SK-N-SH treated with all-trans-retinoic acid at 6 μM for 48 hours (cell line): ENCODE results near the gene CHST11.

ENCODE experiments used
- ARNTL ChIP-seq: fragments of 450-650 bp; formaldehyde crosslinking; IDR thresholded peaks from 2 replicates; pipeline ENCODE4 v1.5.0; 2020; ENCODE audit warnings: low read depth, mild to moderate bottlenecking, moderate library complexity, borderline replicate concordance
- BACH2 ChIP-seq: fragments of 250-450 bp; sonication (Bioruptor Pico); IDR thresholded peaks from 2 replicates; pipeline ENCODE4 v1.9.0; 2021; ENCODE audit warnings: mild to moderate bottlenecking, borderline replicate concordance
- CREB5 ChIP-seq: fragments of 250-450 bp; sonication (Bioruptor Pico); IDR thresholded peaks from 2 replicates; pipeline ENCODE4 v1.5.1; 2020; ENCODE audit warnings: low read depth, mild to moderate bottlenecking, moderate library complexity
- ESRRG ChIP-seq: fragments of 250-450 bp; sonication (Bioruptor Pico); IDR thresholded peaks from 2 replicates; pipeline ENCODE4 v1.6.1; 2021; ENCODE audit warnings: mild to moderate bottlenecking
- GLIS3 ChIP-seq: fragments of 250-450 bp; sonication (Bioruptor Pico); IDR thresholded peaks from 2 replicates; pipeline ENCODE4 v1.5.0; 2020; ENCODE audit warnings: mild to moderate bottlenecking, moderate library complexity
- RARB ChIP-seq: fragments of 250-450 bp; sonication (Bioruptor Pico); IDR thresholded peaks from 2 replicates; pipeline ENCODE4 v1.8.0; 2021; ENCODE audit warnings: mild to moderate bottlenecking, moderate library complexity
- TSHZ2 ChIP-seq: fragments of 250-450 bp; sonication (Bioruptor Pico); IDR thresholded peaks from 2 replicates; pipeline ENCODE4 v1.5.0; 2020; ENCODE audit warnings: mild to moderate bottlenecking, moderate library complexity
- ZNF70 ChIP-seq: fragments of 450-650 bp; formaldehyde crosslinking; IDR thresholded peaks from 2 replicates; pipeline ENCODE4 v1.5.0; 2020; ENCODE audit warnings: mild to moderate bottlenecking, moderate library complexity
- ZNF8 ChIP-seq: fragments of 450-650 bp; formaldehyde crosslinking; IDR thresholded peaks from 2 replicates; pipeline ENCODE4 v1.5.0; 2020; ENCODE audit warnings: mild to moderate bottlenecking, moderate library complexity

DNA sequence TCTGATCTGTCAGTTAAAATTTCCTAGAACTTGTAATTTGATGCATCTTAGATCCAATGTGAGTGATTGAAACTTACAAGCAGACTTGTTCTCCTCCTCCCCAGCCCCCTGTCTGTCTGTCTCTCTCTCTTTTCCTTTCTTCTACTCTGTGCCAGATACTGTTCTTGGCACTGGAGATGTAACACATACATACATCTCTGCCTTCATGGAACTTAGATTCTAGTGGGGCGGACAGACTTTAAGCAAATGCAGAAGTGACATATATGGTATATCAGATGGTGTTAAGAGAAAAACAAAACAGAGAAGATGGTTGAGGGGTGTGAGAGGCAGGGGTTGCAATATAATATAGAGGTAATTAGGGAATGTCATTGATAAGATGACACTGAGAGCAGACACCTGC, 6.6 kb downstream of the CHST11 start:
- TF ChIP-seq ZNF70 (CRISPR knock-in tag), result no peak
- TF ChIP-seq ZNF8 (CRISPR knock-in tag), result no peak
- no peak for TF ChIP-seq RARB (CRISPR knock-in tag)
- TF ChIP-seq TSHZ2, result no peak
- no peak for TF ChIP-seq CREB5
- TF ChIP-seq ARNTL (CRISPR knock-in tag), result no peak
- TF ChIP-seq ESRRG (CRISPR knock-in tag), result no peak
- no peak for TF ChIP-seq GLIS3 (CRISPR knock-in tag)
- no peak for TF ChIP-seq BACH2 (CRISPR knock-in tag)
